GM21515 (cell line): ENCODE data around the gene OCA2.
"Not testable (repeated sequence)": the region's sequence is repeated elsewhere in the genome, so short reads cannot be mapped to it uniquely, and the experiment has no call there.

Source experiments
- ATAC-seq: cut with Tn5 transposase; IDR thresholded peaks from one replicate; pipeline ENCODE4 v1.9.1; 2021; ENCODE audit not compliant: unreplicated experiment

OCA2 gene

DNA sequence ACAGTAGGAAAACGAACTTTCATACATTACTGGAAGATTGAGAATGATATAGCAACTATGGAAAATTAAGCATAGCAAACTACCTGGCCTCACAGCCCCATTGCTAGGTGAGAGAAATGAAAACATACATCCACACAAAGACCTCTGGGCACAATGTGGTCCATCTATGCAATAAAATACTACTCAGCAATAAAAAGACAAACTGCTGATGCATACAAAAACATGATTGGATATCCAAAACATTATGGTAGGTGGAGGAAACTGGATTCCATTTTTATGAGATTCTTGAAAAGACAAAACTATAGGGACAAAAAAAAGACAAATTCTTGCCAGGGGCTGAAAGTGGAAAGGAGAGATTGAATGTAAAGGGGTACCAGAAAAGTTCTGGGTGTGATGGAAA, 308.8 kb downstream of the OCA2 start:
- ATAC-seq: no peak

DNA sequence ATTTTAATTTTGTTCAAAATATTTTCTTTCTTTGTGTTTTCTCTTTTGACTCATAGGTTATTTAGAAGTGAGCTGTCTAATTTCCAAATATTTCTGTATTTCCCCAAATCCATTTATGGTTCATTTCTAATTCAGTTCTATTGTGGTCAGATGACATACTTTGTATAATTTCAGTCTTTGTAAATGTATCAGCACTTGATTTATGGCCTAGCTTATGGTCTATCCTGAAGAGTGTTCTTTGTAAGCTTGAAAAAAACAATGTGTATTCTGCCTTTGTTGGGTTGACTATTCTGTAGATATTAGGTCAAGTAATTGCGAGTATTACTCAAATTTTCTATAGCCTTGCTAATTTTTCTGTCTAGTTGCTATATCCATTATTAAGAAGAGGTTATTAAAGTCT, 311.2 kb downstream of the OCA2 start:
- no peak for ATAC-seq

DNA sequence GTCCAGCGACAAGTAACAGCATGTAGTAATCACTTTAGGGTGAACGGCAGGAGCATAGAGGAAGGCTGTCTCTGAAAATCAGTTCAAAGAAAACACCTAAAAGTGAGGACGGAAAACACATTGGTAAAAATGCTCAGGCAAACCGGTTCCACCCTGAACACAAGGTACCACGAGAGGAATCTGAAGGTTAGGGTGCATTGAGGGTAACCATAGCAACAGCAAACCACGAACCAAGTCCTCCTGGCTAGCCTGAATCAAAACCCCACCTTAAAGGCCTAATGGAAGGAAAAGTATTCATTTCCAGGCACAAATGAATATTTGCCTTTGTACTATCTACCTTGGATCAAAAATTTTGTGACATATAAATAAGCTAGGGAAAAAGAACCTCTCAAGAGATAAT, 315.0 kb downstream of the OCA2 start:
- no peak for ATAC-seq

DNA sequence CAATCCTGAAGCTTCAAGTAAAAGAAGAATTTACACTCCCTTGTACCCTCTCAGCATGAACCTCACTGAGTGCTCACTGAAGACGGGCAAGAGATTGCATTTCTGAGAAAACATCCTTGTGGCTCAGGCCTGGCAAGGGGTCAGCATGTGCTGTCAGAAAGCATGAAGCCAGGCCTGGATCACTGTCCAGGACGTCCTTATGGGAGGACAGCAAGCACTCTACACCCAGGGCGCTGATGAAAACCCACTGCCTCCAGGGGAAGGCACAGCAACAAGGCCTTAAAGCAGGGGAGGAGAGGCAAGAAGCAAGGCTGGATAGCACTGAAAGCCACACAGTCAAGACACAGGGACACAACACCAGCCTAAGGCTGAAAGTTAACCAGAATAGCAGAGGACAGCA, 315.4 kb downstream of the OCA2 start:
- ATAC-seq: no peak

DNA sequence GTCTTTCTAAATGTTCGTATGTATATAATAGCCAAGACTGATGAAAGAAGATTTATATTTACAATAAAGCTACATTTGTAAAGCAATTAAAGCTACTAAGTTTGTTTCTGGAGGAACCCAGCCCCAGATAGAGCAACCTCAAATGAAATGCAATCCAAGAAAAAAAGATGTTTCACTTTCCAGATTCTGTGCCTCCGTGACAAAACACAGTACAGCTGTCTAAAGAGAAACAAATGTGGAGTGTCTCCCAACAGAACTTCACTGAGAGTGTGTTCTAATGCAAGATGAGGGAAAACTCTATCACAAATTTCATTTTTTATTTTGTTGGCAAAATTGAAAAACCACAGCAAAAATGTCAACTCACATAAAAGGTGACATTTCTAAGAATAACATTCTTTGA, 317.0 kb downstream of the OCA2 start:
- ATAC-seq: no peak

DNA sequence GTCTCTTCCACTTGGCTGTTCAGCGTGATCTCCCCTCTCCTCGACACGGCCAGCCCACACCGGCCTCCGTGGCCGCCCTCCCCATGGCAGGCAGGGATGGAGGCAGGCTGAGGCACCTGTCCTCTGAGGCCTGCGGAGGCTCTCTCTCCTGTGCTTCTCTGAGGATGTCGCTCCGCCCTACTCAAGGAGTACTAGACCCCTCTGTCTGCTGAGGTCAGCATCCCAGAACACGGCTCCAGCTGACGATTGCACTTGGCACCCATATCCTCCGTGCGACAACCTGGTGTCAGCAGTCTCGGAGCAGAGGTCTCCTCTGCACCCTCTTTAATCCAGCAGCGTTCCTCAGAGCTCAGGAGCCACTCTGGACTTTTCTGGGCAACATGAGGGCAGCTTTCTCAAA, 322.6 kb downstream of the OCA2 start:
- no peak for ATAC-seq

DNA sequence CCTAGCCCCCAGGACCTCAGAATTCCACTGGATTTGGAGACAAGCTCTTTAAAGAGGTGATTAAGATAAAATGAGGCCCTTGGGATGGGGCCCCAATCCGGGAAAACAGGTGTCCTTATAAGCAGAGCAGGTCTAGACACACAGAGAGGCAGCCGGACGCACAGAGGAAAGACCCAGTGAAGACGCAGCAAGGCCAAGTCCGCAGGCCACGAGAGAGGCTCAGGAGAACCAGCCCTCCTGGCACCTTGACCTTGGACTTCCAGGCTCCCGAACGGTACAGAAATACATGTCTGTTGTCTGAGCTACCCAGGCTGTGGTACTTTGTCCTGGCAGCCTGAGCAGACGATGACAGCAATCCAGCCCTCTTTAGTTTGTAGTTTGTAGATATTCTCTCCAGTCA, 324.5 kb downstream of the OCA2 start:
- ATAC-seq: no peak

DNA sequence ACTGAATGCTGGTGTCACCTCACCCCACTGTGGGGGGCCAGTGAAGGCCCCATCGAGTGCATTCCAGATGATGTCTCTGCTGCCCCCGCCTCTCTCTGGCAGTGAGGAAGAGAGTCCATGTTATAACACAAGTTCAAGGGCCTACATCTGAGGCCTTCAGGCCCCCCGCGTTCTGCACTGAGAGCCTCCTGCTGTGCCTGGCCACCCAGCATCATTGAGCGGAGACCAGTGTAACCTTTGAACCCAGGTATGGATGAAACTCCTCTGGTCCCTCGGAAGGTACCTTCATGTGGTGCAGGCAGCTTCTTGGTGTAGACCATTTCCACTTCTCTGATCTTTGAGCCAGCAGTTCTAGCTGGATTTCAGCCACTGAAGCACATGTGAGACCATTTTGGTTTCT, 324.9 kb downstream of the OCA2 start:
- ATAC-seq: no peak

DNA sequence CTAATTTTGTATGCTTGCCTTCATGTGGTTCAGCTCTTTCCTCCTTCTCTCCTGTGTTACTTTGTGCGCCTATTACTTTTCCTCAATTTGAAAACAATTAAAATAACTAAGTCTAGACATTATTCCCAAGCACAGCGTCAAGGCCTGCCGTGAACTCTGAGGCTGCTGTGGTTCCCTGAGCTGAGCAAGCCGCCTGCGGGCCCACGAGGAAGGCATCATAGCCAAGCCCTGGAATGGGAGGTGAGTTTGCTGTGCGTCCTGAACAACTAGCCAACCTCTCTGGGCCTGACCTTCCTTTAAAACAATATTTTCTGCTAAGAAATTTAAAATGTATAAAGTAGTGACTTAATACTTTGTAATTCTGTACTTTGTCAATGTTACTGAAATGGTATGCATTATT, 327.2 kb downstream of the OCA2 start:
- ATAC-seq: no peak

DNA sequence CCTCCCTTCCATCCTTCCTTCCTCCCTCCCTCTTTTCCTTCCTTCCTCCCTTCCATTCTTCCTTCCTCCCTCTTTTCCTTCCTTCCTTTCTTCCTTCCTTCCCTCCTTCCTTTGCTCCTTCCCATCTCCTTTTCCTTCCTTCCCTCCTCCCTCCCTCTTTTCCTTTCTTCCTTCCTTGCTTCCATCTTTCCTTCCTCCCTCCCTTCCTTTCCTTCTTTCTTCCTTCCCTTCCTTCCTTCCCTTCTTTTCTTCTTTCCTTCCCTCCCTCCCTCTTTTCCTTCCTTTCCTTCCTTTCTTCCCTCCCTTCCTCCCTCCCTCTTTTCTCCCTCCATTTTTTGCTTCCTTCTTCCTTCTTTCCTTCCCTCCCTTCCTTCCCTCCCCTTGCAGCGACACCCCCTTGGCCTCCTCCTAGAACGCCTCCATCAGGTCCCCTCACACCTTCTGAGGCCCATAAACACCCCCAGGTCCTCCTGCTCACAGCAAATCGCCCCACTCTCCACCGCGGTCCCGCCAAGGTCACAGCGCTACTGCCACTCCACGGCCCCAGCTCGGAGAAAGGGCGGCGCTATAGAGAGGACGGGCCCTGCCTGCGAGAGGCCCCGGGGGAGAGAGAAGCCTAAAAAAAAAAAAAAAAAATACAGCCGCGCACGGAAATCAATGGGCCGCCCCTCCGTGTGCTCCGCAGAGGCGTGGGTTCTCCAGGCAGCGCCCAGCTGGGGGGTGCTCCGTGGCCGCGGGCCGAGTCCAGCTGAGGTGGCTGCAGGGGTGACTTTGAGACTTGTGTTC, 328.2 kb downstream of the OCA2 start:
- ATAC-seq: no peak

DNA sequence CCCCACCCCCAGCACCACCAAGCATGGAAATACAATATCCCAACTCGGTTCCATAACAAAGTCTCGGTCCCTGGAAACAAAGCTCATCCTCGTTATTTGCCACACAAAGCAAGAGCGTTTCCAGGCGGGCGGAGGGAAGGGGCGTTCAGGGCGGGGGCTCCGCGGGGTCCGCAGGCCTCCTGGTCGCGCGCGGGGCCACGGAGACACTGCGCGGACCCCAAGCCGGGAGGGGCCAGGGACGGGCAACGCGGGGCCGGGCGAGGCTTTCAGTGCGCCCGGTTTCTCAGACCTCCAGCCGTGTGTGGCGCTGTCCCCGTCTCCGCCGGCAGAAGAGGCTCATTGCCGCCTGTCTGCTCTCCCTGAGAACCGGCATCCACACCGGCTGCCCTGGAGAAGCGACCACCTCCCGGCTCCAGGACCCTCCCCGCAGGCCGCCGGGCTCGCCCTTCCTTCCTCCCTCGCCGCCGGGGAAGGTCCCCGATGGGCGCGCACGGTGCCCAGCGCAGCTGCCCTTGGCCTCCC, 329.0 kb downstream of the OCA2 start:
- no peak for ATAC-seq

DNA sequence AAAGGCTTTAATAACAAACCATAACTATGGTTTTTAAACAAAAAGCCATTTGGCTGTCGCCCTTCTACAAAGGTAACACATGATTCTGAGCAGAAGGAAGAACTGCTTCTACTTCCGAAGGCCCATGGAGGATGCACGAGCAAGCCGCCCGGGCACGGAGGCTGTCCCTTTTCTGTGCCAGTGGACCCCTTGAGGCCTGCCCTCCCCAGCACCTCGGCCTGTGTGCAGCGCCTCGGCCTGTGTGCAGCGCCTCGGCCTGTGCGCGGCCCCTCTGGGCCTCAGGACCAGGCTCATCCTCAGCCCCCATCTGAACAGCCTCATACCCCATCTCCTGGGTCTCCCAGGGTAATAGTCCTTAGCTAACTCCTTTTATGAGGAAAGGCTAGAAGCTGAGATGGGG, 329.5 kb downstream of the OCA2 start:
- no peak for ATAC-seq

DNA sequence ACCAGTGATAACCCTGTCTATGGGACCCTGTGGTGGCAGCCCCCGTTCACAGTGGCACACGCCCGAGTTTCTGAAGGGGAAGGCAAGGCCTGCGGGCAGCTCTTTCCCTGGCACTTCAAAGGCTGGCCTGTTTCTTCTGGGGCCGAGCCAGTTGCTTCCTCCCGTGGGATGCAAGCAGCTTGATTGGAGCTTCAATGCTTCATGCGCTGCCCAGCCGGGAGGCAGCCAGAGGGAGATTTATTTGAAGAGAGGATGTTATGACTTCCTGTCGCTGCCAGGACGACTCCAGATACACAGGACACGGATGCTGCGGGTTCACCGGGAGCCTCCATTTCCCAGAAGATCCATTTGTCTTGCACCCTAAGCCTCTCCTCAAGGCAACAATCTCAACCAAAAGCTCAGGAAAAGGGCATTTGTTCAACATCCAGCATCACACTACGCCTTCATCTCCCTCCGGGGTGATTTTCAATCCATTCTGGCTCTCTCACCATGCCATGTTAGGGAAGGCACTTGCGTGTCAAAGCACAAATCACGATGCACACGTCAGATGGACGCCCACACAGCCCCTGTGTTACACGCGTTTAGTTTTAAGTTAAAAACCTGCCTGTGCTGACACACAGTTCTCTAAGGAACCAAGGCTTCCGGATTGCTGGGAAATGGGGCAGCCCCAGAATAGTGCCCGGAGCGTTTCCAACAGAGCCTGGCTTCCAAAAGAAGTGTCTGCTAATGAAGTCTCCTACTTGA, 330.2 kb downstream of the OCA2 start:
- no peak for ATAC-seq

DNA sequence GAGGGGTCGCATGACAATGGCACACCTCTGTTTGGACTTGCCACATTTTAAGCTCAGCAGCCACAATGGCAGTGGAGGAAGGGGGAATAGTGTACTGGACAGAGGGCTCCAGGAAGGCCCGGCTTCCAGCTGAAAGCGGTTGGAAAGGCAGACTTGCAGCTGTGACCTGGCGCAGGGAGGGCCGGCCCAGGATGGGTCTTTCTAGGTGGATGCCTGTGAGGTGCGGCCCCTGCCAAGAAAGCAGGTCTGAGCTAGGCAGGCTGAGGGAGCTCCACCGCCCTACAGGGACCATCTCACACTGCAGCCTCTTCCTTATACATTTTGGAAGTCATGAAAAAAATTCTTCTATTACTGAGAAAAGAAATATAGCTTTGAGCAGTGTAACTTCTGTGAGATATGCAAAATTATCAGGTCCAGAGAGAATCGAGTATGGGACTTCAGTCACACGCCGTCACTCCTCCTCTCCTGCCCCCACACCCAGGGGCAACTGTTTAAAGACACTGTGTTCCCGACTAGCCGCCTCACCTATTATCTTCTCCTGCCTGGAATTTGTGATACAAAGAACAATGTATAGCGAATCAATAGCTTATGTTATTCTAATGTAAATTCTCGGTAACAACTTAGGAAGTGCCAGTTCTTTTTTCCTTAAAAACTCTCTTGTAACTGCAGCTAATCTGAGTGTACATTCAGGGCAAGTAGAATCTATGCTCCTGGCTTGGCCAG, 331.0 kb downstream of the OCA2 start:
- no peak for ATAC-seq

DNA sequence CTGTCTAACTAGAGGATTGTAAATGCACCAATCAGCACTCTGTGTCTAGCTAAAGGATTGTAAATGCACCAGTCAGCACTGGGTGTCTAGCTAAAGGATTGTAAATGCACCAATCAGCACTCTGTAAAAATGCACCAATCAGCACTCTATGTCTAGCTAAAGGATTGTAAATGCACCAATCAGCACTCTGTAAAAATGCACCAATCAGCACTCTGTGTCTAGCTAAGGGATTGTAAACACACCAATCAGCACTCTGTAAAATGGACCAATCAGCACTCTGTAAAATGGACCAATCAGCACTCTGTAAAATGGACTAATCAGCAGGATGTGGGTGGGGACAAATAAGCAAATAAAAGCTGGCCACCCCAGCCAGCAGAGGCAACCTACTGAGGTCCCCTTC, 331.7 kb downstream of the OCA2 start:
- not testable (repeated sequence) for ATAC-seq

DNA sequence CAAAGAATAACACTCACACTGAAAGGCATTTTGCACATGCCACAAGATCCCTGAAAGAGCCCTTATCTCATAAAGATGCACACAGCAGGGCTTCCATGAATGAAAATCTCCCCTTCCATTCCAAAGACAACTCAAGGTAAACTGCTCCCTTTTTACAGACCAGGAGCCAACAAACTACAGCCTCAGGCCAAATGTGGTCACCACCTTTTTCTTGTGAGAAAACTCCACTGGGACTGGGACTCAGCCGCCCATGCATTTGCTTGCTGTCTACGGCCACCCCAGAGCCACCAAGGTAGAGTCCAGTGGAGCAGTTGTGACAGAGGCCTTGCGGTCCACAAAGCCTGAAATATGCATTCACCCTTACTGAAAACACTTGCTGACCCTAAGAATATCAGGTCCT, 334.8 kb downstream of the OCA2 start:
- ATAC-seq: no peak

DNA sequence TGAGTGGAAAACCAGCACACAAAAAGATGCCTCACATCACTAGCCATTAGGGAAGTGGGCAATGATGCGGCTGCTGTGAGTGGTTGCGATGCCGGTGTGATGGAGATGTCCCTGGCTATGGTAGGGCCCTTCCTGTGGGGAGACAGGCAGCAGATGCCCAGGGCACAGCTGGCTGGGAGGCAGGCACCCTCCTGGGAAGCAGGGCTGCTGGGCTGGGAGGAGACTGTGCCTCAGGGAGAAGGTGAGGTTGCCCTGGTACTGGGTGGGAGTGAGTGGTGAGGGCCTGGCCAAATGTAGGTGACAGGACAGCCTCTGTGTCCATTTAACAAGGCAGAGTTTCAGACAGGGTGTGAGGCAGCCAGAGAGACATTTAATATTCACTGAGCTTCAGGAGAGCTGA, 335.6 kb downstream of the OCA2 start:
- no peak for ATAC-seq

DNA sequence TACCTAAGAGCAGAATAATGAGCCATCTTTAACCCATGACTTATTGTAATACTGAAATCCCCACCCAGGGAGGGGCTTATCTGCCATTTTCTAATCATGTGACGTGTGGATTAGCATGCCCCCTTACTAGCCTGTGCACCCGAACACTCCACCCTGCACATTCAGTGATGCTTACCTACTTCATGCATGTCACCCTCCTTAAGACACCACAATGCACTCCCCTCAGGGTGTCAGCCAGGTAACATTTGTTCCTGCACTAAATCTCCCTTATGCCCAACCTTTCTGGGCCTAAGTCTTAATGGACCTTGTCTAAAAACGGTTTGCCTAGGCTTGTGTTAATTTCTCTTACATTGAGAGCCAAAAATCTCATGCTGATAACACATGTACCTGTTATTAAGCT, 336.6 kb downstream of the OCA2 start:
- ATAC-seq: no peak

DNA sequence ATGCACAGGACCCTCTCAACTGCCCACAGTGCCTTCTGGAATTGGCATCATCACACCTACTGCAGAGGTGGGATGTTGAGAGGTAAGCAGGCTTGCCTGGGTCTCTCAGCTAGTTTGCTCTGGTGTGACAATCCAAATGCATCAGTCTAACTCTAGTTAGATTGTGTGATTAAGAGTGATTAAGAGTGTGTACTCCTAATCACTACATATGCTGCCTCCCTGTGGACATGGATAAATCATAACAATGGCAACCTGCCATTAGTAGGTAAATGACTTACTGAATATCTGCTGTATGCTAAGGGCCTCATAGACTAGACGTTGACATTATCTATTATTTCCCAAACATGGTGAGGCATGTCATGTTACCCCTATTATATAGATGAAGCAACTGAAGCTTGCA, 342.1 kb downstream of the OCA2 start:
- no peak for ATAC-seq

DNA sequence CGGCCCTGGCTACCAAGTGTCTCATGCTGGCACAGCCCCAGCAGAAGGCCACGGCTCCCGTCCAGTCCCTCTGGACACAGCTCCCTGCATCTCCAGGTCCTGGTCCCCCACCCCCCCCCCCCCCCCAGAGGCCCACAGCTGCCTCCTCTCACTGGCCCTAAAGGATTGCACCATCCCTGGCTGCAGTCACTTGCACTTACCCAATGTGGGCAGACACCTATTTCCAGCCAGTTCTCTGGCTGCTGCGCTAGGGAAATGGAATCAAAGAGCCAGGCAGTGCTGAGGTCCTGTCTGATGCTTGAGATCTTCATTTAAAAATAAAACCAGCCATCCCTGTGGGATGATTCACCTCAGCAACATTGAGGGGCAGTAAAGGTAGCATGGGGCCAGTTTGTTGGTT, 346.4 kb downstream of the OCA2 start:
- no peak for ATAC-seq

DNA sequence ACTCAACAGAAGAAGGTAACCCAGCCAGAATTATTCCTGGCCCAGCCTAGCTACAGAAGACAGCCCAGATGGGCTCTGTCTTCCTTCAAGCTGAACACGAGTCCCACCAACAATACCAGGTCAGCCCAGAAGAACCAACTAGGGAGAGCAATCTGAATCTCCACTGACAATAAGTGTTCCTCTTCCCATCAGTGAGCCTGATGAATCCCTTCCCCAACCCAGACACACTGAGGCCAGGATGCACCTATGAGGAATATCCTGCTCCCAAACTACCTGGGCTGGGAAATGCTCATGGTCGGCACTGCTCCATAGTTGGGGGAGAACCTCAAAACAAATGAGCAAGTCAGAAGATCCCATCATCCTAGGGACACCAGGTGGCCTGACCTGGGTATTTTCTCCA, 351.1 kb downstream of the OCA2 start:
- no peak for ATAC-seq

DNA sequence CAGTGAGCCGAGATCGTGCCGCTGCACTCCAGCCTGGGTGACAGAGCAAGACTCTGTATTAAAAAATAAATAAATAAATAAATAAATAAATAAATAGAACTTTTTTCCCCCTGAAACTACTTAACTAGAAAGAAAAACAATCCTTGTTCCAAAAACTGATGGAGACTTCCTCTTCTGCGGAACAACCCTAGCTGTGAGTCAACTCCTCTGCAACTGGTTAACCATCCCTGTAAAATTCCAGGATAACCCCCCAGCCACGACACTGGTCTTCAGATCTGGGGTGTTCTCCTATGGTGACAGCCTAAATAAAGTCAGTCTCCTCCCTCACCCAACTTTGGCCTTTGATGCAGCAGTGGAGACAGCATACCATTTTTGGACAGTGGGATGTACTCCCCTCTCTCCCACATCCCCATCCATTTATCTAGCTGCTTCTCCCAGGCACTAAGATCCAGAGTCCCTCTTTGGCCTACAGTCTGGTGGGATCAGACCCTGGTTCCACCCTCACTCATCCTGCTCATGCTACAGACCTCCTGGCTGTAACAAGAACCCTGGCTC, 352.6 kb downstream of the OCA2 start:
- no peak for ATAC-seq
